Transverse colon (tissue), 4 donors: ENCODE data around the gene PRKCA.

ENCODE experiments used
- POLR2A ChIP-seq: fragments of 450-650 bp; IDR thresholded peaks from one replicate; pipeline ENCODE4 v1.6.1; 2016; ENCODE audit warnings: antibody characterized with exemption, mild to moderate bottlenecking, moderate library complexity
- POLR2AphosphoS5 ChIP-seq, 3 donors: sonication (generic); formaldehyde crosslinking; IDR thresholded peaks; one replicate each; pipeline ENCODE4 v1.6.1; 2016; ENCODE audit warnings: antibody characterized with exemption in 3 of 3
- TF ChIP-seq, protein P1 (sequence below), 5 experiments: fragments of 200-600 bp in 3 of 5; fragments of 450-650 bp in 2 of 5; sonication (generic) in 3 of 5; IDR thresholded peaks; 1 replicate in 2 of 5; 2 replicates in 3 of 5; pipeline ENCODE4 v1.5.1; 2016 to 2017; ENCODE audit warnings: antibody characterized with exemption in 5 of 5, inconsistent platforms in 3 of 5, mild to moderate bottlenecking in 2 of 5, moderate library complexity in 1 of 5

- TF ChIP-seq, protein P1, sequence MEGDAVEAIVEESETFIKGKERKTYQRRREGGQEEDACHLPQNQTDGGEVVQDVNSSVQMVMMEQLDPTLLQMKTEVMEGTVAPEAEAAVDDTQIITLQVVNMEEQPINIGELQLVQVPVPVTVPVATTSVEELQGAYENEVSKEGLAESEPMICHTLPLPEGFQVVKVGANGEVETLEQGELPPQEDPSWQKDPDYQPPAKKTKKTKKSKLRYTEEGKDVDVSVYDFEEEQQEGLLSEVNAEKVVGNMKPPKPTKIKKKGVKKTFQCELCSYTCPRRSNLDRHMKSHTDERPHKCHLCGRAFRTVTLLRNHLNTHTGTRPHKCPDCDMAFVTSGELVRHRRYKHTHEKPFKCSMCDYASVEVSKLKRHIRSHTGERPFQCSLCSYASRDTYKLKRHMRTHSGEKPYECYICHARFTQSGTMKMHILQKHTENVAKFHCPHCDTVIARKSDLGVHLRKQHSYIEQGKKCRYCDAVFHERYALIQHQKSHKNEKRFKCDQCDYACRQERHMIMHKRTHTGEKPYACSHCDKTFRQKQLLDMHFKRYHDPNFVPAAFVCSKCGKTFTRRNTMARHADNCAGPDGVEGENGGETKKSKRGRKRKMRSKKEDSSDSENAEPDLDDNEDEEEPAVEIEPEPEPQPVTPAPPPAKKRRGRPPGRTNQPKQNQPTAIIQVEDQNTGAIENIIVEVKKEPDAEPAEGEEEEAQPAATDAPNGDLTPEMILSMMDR (IDR thresholded peaks at IDR 0.05): no peak
- TF ChIP-seq POLR2A: no peak
- no peak for TF ChIP-seq POLR2AphosphoS5 (IDR thresholded peaks at IDR 0.05)
Measured at GRCh38 chr17:66652840-66653507, 350.6 kb downstream of the PRKCA start.
